CD4-positive, alpha-beta T cell (primary cell): Measurements from ENCODE around the gene LMX1B. TPM values are rescaled to one million over a fixed set of nuclear protein-coding genes. Genes with fewer than 3 reads are reported as not detected.

Experiments
- ATAC-seq: fragments of 200-7000 bp; cut with Tn5 transposase; one replicate; pipeline ENCODE4 v1.10.0; 2022; ENCODE audit warnings: mild to moderate bottlenecking; ENCODE audit not compliant: poor library complexity
- CTCF ChIA-PET: fragments of 350-600 bp; sonication (Branson Sonifier 250); formaldehyde crosslinking; loops from one replicate; lab custom pipeline; 2021; ENCODE audit warnings: antibody characterized with exemption, inconsistent platforms; lab: Charles Lee
- POLR2A ChIA-PET: fragments of 350-600 bp; sonication (Branson Sonifier 250); formaldehyde crosslinking; loops from one replicate; lab custom pipeline; 2021; ENCODE audit warnings: antibody characterized with exemption, inconsistent platforms; lab: Charles Lee
- DNase-seq, 14 experiments: peaks; one replicate each; pipeline ENCODE4 v3.0.0-alpha.2; 2013 to 2020; ENCODE audit warnings: mixed read lengths in 2 of 14
- H3K27ac ChIP-seq, 2 donors: one replicate each; pipeline versions ENCODE4 v1.5.1 to v1.7.0; 2013; ENCODE audit warnings: low read length in 2 of 2, low read depth in 1 of 2, mild to moderate bottlenecking in 1 of 2
- H3K27me3 ChIP-seq, 2 experiments: 1 replicate in 1 of 2; 2 replicates in 1 of 2; pipeline versions ENCODE4 v1.6.1 to v1.7.0; 2013; ENCODE audit warnings: low read length in 2 of 2, control low read depth in 1 of 2, mild to moderate bottlenecking in 1 of 2, moderate library complexity in 1 of 2; ENCODE audit not compliant: insufficient read depth in 2 of 2, control insufficient read depth in 1 of 2
- H3K36me3 ChIP-seq: one replicate; pipeline ENCODE4 v1.6.1; 2013; ENCODE audit warnings: low read length, control low read depth; ENCODE audit not compliant: insufficient read depth
- H3K4me1 ChIP-seq: one replicate; pipeline ENCODE4 v1.6.1; 2013; ENCODE audit warnings: low read length, control low read depth; ENCODE audit not compliant: insufficient read depth
- H3K4me3 ChIP-seq: one replicate; pipeline ENCODE4 v1.5.1; 2013; ENCODE audit warnings: mild to moderate bottlenecking, low read length, moderate library complexity
- H3K9me3 ChIP-seq, 2 experiments: 1 replicate in 1 of 2; 2 replicates in 1 of 2; pipeline versions ENCODE4 v1.6.1 to v1.7.0; 2013; ENCODE audit warnings: low read length in 2 of 2, mild to moderate bottlenecking in 2 of 2, control low read depth in 1 of 2, moderate library complexity in 1 of 2; ENCODE audit not compliant: control insufficient read depth in 1 of 2, insufficient read depth in 1 of 2
- H3K27ac Mint-ChIP-seq: one replicate; pipeline ENCODE4 v1.8.0; 2020; ENCODE audit warnings: mixed read lengths
- H3K27me3 Mint-ChIP-seq: one replicate; pipeline ENCODE4 v1.8.0; 2021; ENCODE audit warnings: mixed read lengths
- H3K36me3 Mint-ChIP-seq: one replicate; pipeline ENCODE4 v1.8.0; 2021; ENCODE audit warnings: low read depth, mixed read lengths
- H3K4me1 Mint-ChIP-seq: one replicate; pipeline ENCODE4 v1.8.0; 2021; ENCODE audit warnings: low read depth, mixed read lengths
- H3K4me3 Mint-ChIP-seq: one replicate; pipeline ENCODE4 v1.8.0; 2020; ENCODE audit warnings: mild to moderate bottlenecking, mixed read lengths
- H3K9me3 Mint-ChIP-seq: one replicate; pipeline ENCODE4 v1.8.0; 2020; ENCODE audit warnings: mixed read lengths
- intact Hi-C, 2 experiments: fragments of 100-400 bp; cut with DNase I in 1 of 2; cut with micrococcal nuclease in 1 of 2; formaldehyde crosslinking; loops; one replicate each; pipeline versions ENCODE4 v1.15.1 to v1.9.0; 2023 to 2025; cut with DNase I, micrococcal nuclease
- total RNA-seq, 174 experiments: library from RNA in 2 of 174; stranded (reverse) in 2 of 174; gene quantifications; one replicate each; pipeline ENCODE4 v1.2.3 and lab custom pipeline; 2021 to 2026
- TF ChIP-seq, protein P1 (sequence below): fragments of 200-600 bp; IDR thresholded peaks from one replicate; pipeline ENCODE4 v1.8.0; 2022; ENCODE audit warnings: antibody characterized with exemption, mild to moderate bottlenecking

Gene LMX1B
- total RNA-seq, 2 experiments from 2014 or later: not detected

DNA sequence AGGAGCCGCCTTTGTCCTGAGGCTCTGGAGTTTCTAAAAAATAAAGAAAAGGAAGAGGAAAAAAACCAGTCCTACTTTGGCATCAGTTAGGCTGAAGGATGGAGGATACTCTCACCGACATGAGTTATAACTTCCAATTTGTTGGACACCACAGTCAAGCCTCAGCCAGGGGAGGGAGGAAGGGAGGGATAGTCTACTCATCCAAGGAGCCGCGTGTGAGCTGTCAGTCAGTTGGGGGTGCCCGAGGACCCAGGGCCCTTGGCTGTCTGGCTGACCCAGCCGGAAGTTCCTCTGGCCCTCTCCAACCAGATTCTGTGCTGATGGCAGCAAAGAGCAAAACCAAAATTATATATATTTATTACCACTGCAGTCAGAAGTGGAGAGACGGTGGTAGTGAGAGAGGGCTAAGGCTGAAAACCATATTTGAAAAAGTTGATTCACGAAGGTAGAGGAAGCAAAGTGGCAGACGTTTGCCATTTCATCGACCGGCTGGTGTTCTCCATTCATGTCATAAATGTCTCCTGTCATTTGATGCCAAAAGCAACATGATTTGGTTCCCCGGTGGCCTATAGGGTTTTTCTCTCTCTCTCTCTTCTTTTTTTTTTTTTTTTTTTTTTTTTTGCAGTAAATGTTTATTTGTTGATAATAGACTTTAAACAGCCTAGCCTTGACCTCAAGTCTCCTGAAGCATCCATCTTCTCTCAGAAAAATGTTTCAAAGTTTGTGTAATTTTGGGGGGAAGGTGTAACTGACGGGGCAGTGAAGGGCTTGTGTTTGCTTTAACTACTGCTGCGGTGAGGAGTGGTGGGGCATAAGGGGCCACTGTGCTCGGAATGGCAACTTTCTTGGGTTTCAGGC lies 7.6 kb downstream of the LMX1B start:
- no peaks in the 10 kb centered on the region for H3K36me3 Mint-ChIP-seq
- ChIA-PET POLR2A (no interaction called here), CTCF (no interaction called here)
- peaks cover 25% of the 10 kb centered on the region for H3K4me1 Mint-ChIP-seq
- no peak overlapping the region for H3K27ac Mint-ChIP-seq
- intact Hi-C loops: no loop called here
- Histone ChIP-seq H3K4me3 (no peak overlapping the region), H3K4me1 (peaks cover 25% of the 10 kb centered on the region), H3K9me3 (peaks cover 0 to 29% of the 10 kb centered on the region in 2 experiments), H3K27me3 (peaks cover 88 to 96% of the 10 kb centered on the region in 2 experiments), H3K36me3 (no peaks in the 10 kb centered on the region), H3K27ac (no peak overlapping the region)
- H3K4me3 Mint-ChIP-seq: no peak overlapping the region
- DNase-seq (no peak), ATAC-seq (no peak)
- peaks cover 90% of the 10 kb centered on the region for H3K27me3 Mint-ChIP-seq
- TF ChIP-seq, protein P1, sequence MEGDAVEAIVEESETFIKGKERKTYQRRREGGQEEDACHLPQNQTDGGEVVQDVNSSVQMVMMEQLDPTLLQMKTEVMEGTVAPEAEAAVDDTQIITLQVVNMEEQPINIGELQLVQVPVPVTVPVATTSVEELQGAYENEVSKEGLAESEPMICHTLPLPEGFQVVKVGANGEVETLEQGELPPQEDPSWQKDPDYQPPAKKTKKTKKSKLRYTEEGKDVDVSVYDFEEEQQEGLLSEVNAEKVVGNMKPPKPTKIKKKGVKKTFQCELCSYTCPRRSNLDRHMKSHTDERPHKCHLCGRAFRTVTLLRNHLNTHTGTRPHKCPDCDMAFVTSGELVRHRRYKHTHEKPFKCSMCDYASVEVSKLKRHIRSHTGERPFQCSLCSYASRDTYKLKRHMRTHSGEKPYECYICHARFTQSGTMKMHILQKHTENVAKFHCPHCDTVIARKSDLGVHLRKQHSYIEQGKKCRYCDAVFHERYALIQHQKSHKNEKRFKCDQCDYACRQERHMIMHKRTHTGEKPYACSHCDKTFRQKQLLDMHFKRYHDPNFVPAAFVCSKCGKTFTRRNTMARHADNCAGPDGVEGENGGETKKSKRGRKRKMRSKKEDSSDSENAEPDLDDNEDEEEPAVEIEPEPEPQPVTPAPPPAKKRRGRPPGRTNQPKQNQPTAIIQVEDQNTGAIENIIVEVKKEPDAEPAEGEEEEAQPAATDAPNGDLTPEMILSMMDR: no peak
- H3K9me3 Mint-ChIP-seq: no peaks in the 10 kb centered on the region

DNA sequence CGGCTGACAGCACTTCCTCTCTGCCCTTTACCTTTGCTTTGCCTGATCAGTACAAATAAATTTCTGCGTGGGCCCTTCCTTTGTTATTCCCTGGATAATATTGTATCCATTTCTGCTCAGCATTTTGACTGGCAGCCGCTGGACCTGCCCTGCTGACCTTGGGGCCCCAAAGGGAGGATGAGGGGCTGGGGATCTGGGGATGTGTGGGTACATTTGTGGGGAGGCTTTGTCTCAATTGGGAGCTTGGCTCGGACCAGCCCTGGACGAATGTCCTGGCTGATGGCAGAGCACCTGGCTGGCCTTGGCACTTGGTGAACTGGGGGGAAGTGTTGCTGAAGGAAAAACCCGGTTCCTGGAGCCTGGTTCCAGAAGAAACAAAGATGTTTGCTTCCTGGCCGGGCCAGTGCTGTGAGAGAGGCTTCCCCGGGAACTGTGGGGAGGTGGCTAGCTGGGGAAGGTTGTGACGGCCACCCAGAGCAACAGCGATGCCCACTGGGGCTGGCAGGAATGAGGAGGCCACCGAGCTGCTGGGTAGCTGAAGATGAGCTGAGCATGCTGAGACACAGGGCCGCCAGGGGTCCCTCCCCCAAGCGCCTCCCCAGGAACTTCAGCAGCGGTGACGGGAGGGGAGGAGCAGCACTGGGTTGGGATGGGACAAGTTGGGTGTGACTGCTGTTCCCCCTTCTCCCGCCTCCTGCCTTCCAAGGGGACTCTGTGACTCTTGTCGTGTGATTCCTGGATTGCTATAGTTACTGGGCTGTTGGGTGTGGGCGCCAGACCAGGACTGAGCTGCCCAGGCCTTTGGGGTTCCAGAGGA lies 8.4 kb downstream of the LMX1B start:
- ChIA-PET CTCF (no interaction called here), POLR2A (no interaction called here)
- peaks cover 88 to 96% of the 10 kb centered on the region in 2 experiments for H3K27me3 ChIP-seq
- peaks cover 31% of the 10 kb centered on the region for H3K4me1 ChIP-seq
- peaks cover 0 to 38% of the 10 kb centered on the region in 2 experiments for H3K9me3 ChIP-seq
- H3K36me3 ChIP-seq: no peaks in the 10 kb centered on the region
- H3K9me3 Mint-ChIP-seq: no peaks in the 10 kb centered on the region
- ATAC-seq (no peak), DNase-seq (no peak)
- H3K36me3 Mint-ChIP-seq: no peaks in the 10 kb centered on the region
- peaks cover 86% of the 10 kb centered on the region for H3K27me3 Mint-ChIP-seq
- H3K4me1 Mint-ChIP-seq: peaks cover 23% of the 10 kb centered on the region
- intact Hi-C loops: no loop called here
- no peak overlapping the region for H3K4me3 Mint-ChIP-seq
- H3K4me3 ChIP-seq: no peak overlapping the region
- no peak overlapping the region for H3K27ac Mint-ChIP-seq
- no peak overlapping the region for H3K27ac ChIP-seq
- TF ChIP-seq, protein P1: no peak

DNA sequence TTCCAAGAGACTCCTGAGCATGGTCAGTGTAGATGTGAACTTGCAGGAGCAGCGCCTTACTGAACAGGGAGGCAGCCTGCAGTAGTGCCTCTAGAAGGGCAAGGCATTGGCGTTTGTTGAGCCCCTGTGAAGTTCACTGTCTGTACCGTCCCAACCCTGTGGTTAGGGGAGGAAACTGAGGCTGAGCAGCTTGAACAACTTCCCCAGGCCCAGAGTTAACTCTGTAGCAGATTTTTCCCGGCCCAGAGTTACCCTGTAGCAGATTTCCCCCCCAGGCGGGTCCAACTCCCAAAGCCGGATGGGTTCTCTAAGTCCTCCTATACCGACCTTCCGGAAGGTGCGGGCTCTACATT lies 9.6 kb downstream of the LMX1B start:
- Mint-ChIP-seq H3K27ac (no peak overlapping the region), H3K36me3 (no peaks in the 10 kb centered on the region), H3K9me3 (no peaks in the 10 kb centered on the region), H3K27me3 (peaks cover 84% of the 10 kb centered on the region), H3K4me1 (peaks cover 14% of the 10 kb centered on the region), H3K4me3 (no peak overlapping the region)
- Histone ChIP-seq H3K36me3 (no peaks in the 10 kb centered on the region), H3K4me1 (peaks cover 31% of the 10 kb centered on the region), H3K4me3 (no peak overlapping the region), H3K9me3 (peaks cover 0 to 43% of the 10 kb centered on the region in 2 experiments), H3K27me3 (peaks cover 92 to 98% of the 10 kb centered on the region in 2 experiments), H3K27ac (no peak overlapping the region)
- ATAC-seq (no peak), DNase-seq (no peak)
- CTCF ChIA-PET: no interaction called here
- intact Hi-C loops: no loop called here
- TF ChIP-seq, protein P1: no peak
- POLR2A ChIA-PET: no interaction called here
